Cardiac muscle cell (in vitro differentiated cells and primary cell): ENCODE results near the gene STXBP5. TPM values are rescaled to one million over a fixed set of nuclear protein-coding genes. Genes with fewer than 3 reads are reported as not detected.

Source experiments
- DNase-seq, 2 donors: peaks; one replicate each; pipeline versions ENCODE4 v3.0.0 to v3.0.0-alpha.2; 2010 to 2017; ENCODE audit warnings: low read depth in 1 of 2, low spot score in 1 of 2
- H3K27ac ChIP-seq: fragments of 200-600 bp; sonication (generic); 2 replicates; pipeline ENCODE4 v1.5.1; 2016
- H3K27me3 ChIP-seq: fragments of 200-600 bp; sonication (generic); 2 replicates; pipeline ENCODE4 v1.6.0; 2016; ENCODE audit warnings: control low read depth
- H3K36me3 ChIP-seq: fragments of 200-600 bp; sonication (generic); 2 replicates; pipeline ENCODE4 v1.5.1; 2016; ENCODE audit warnings: control low read depth
- H3K4me1 ChIP-seq: fragments of 200-600 bp; sonication (generic); 2 replicates; pipeline ENCODE4 v1.8.1; 2017; ENCODE audit warnings: low read depth, mild to moderate bottlenecking, mixed run types
- H3K4me3 ChIP-seq: fragments of 200-600 bp; sonication (generic); 2 replicates; pipeline ENCODE4 v1.5.1; 2016; ENCODE audit warnings: mild to moderate bottlenecking
- H3K9me3 ChIP-seq: fragments of 200-600 bp; sonication (generic); 2 replicates; pipeline ENCODE4 v1.5.1; 2017; ENCODE audit warnings: low read depth, mild to moderate bottlenecking, control low read depth
- CTCF ChIP-seq: IDR thresholded peaks from 2 replicates; pipeline ENCODE4 v1.5.1; 2012; ENCODE audit warnings: low read depth, mild to moderate bottlenecking, low read length
- polyA plus RNA-seq: library from polyadenylated mRNA; unstranded; fragments of >200 nt; fragmentation: Nextera tagmentation; extraction: Ambion mirVana; gene quantifications from 2 replicates; pipeline ENCODE4 v1.2.1, GENCODE V29; 2016
- total RNA-seq: library from RNA; depleted of rRNA; stranded (reverse); fragments of >200 nt; gene quantifications from 2 replicates; pipeline ENCODE4 v1.2.3, GENCODE V29; 2016

Gene STXBP5
- total and polyA plus RNA-seq, 2 experiments from 2014 or later = 2.9 to 5.3 TPM

GRCh38 chr6:147406783-147407182 lies 202.6 kb downstream of the STXBP5 start:
- no peak overlapping the region for H3K4me3 ChIP-seq
- H3K4me1 ChIP-seq = no peaks in the 10 kb centered on the region
- no peaks in the 10 kb centered on the region for H3K36me3 ChIP-seq
- H3K27me3 ChIP-seq = no peaks in the 10 kb centered on the region
- no peak overlapping the region for H3K27ac ChIP-seq
- DNase-seq = no peak
- no peaks in the 10 kb centered on the region for H3K9me3 ChIP-seq
- TF ChIP-seq CTCF = no peak

- no peak for DNase-seq
- TF ChIP-seq CTCF = no peak
- H3K27ac ChIP-seq = no peak overlapping the region
- H3K9me3 ChIP-seq = no peaks in the 10 kb centered on the region
- H3K36me3 ChIP-seq = no peaks in the 10 kb centered on the region
- no peak overlapping the region for H3K4me3 ChIP-seq
- no peaks in the 10 kb centered on the region for H3K4me1 ChIP-seq
- no peaks in the 10 kb centered on the region for H3K27me3 ChIP-seq
Observed at GRCh38 chr6:147407571-147407970, 203.4 kb downstream of the STXBP5 start.

DNA sequence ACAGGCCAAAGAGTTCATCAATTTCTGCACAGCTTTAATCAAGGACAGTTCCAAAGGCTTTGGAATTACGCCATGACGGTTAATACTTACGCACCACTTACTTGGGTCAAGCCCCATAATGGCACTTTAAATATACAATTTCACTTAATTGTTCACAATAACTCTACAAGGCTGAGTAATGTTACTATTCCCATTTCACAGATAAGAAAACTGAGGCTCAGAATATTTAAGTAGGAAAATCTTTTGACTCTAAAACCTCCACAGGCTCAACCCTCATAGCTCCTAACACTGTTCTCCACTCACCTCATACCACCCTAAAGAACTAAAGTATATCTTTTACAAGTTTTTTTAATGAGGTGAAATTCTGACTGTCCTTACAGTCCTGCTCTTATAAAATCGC lies 212.4 kb downstream of the STXBP5 start:
- Histone ChIP-seq H3K27me3 (no peaks in the 10 kb centered on the region), H3K36me3 (no peaks in the 10 kb centered on the region), H3K9me3 (no peaks in the 10 kb centered on the region), H3K4me3 (no peak overlapping the region), H3K4me1 (no peaks in the 10 kb centered on the region), H3K27ac (no peak overlapping the region)
- no peak for DNase-seq
- TF ChIP-seq CTCF = no peak

GRCh38 chr6:147417954-147418353 lies 213.7 kb downstream of the STXBP5 start:
- Histone ChIP-seq H3K4me3 (no peak overlapping the region), H3K36me3 (no peaks in the 10 kb centered on the region), H3K27ac (no peak overlapping the region), H3K27me3 (no peaks in the 10 kb centered on the region), H3K9me3 (no peaks in the 10 kb centered on the region), H3K4me1 (no peaks in the 10 kb centered on the region)
- TF ChIP-seq CTCF = no peak
- DNase-seq = no peak

DNA sequence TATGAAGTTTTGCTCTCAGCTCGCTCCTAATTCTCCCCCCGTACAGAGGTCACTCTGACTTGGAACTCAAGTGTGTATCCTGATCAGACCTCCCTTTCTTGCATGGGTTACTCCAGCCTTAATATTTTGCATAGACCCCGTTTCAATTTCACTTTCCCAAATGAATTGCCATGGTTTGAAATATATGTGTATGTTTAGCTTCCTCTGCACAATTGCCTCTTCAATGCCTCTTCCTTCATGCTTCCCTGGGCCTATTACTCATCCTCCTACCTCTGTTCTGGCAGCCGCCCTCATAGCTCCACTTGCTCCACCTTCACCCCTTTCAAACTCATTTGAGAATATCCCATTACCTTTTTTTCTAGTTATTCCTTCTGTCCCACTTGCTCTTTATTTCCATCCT lies 214.3 kb downstream of the STXBP5 start:
- H3K27ac ChIP-seq = no peak overlapping the region
- TF ChIP-seq CTCF = no peak
- H3K27me3 ChIP-seq = no peaks in the 10 kb centered on the region
- H3K4me1 ChIP-seq = no peaks in the 10 kb centered on the region
- no peak for DNase-seq
- H3K9me3 ChIP-seq = no peaks in the 10 kb centered on the region
- H3K36me3 ChIP-seq = no peaks in the 10 kb centered on the region
- no peak overlapping the region for H3K4me3 ChIP-seq

- Histone ChIP-seq H3K4me1 (no peaks in the 10 kb centered on the region), H3K36me3 (no peaks in the 10 kb centered on the region), H3K27me3 (no peaks in the 10 kb centered on the region), H3K9me3 (no peaks in the 10 kb centered on the region), H3K4me3 (no peak overlapping the region), H3K27ac (no peak overlapping the region)
- TF ChIP-seq CTCF = no peak
- DNase-seq = no peak
Observed at GRCh38 chr6:147421903-147422302, 217.7 kb downstream of the STXBP5 start.
